Activated CD4-positive, alpha-beta T cell treated with anti-CD3 and anti-CD28 coated beads, Interleukin-2, amount 10 ng/mL, durations not matched to agents 7 days and 5 days (primary cell): ENCODE results near the gene AHNAK2. TPM values are rescaled to one million over a fixed set of nuclear protein-coding genes. Genes with fewer than 3 reads are reported as not detected.

Source experiments
- CTCF ChIA-PET: fragments of 350-600 bp; sonication (Branson Sonifier 250); formaldehyde crosslinking; loops from one replicate; lab custom pipeline; 2021; ENCODE audit warnings: antibody characterized with exemption; lab: Charles Lee
- POLR2A ChIA-PET: fragments of 350-600 bp; sonication (Branson Sonifier 250); formaldehyde crosslinking; loops from one replicate; lab custom pipeline; 2021; ENCODE audit warnings: antibody characterized with exemption; lab: Charles Lee
- DNase-seq: peaks from one replicate; pipeline ENCODE4 v3.0.0-alpha.2; 2020
- H3K27ac Mint-ChIP-seq: one replicate; pipeline ENCODE4 v1.8.0; 2021; ENCODE audit warnings: mild to moderate bottlenecking, moderate library complexity, mixed read lengths
- H3K27me3 Mint-ChIP-seq: one replicate; pipeline ENCODE4 v1.8.0; 2021; ENCODE audit warnings: mixed read lengths
- H3K36me3 Mint-ChIP-seq: one replicate; pipeline ENCODE4 v1.8.0; 2021; ENCODE audit warnings: low read depth, mixed read lengths
- H3K4me1 Mint-ChIP-seq: one replicate; pipeline ENCODE4 v1.8.0; 2021; ENCODE audit warnings: mixed read lengths
- H3K4me3 Mint-ChIP-seq: one replicate; pipeline ENCODE4 v1.8.0; 2021; ENCODE audit warnings: mild to moderate bottlenecking, moderate library complexity, mixed read lengths
- H3K9me3 Mint-ChIP-seq: one replicate; pipeline ENCODE4 v1.8.0; 2021; ENCODE audit warnings: mixed read lengths
- total RNA-seq, 2 experiments: library from RNA; stranded (reverse); gene quantifications; one replicate each; pipeline ENCODE4 v1.2.3, GENCODE V29; 2021

The AHNAK2 gene
- total RNA-seq, 2 experiments from 2014 or later: not detected

- CTCF ChIA-PET: no interaction called here
- Mint-ChIP-seq H3K4me1 (no peaks in the 10 kb centered on the region), H3K36me3 (no peaks in the 10 kb centered on the region), H3K4me3 (no peak overlapping the region), H3K27me3 (peaks cover 18% of the 10 kb centered on the region), H3K27ac (no peak overlapping the region), H3K9me3 (no peaks in the 10 kb centered on the region)
- POLR2A ChIA-PET: no interaction called here
- DNase-seq: no peak
These were observed 37.5 kb downstream of the AHNAK2 start for GRCh38 chr14:104940526-104941150.

GRCh38 chr14:104939666-104940410, 38.3 kb downstream of the AHNAK2 start:
- POLR2A ChIA-PET: no interaction called here
- H3K9me3 Mint-ChIP-seq: no peaks in the 10 kb centered on the region
- CTCF ChIA-PET: no interaction called here

GRCh38 chr14:104938960-104939359, 39.2 kb downstream of the AHNAK2 start:
- DNase-seq: no peak
- peaks cover 3% of the 10 kb centered on the region for H3K4me1 Mint-ChIP-seq
- POLR2A ChIA-PET: no interaction called here
- no peaks in the 10 kb centered on the region for H3K36me3 Mint-ChIP-seq
- CTCF ChIA-PET: no interaction called here
- H3K27me3 Mint-ChIP-seq: peaks cover 32% of the 10 kb centered on the region
- H3K4me3 Mint-ChIP-seq: no peak overlapping the region
- H3K27ac Mint-ChIP-seq: no peak overlapping the region
- H3K9me3 Mint-ChIP-seq: no peaks in the 10 kb centered on the region

More at GRCh38 chr14:104939666-104940410, 38.3 kb downstream of the AHNAK2 start:
- Mint-ChIP-seq H3K36me3 (no peaks in the 10 kb centered on the region), H3K27ac (no peak overlapping the region), H3K4me3 (no peak overlapping the region), H3K4me1 (no peaks in the 10 kb centered on the region), H3K27me3 (peaks cover 23% of the 10 kb centered on the region)
- no peak for DNase-seq

GRCh38 chr14:104938436-104938835, 39.7 kb downstream of the AHNAK2 start:
- DNase-seq: no peak
- Mint-ChIP-seq H3K36me3 (no peaks in the 10 kb centered on the region), H3K27me3 (peaks cover 33% of the 10 kb centered on the region), H3K4me3 (no peak overlapping the region), H3K9me3 (no peaks in the 10 kb centered on the region), H3K27ac (no peak overlapping the region), H3K4me1 (peaks cover 3% of the 10 kb centered on the region)
- ChIA-PET POLR2A (no interaction called here), CTCF (no interaction called here)

- Mint-ChIP-seq H3K4me1 (peaks cover 3% of the 10 kb centered on the region), H3K27ac (no peak overlapping the region), H3K36me3 (no peaks in the 10 kb centered on the region), H3K27me3 (peaks cover 33% of the 10 kb centered on the region), H3K9me3 (no peaks in the 10 kb centered on the region), H3K4me3 (no peak overlapping the region)
- POLR2A ChIA-PET: no interaction called here
- CTCF ChIA-PET: no interaction called here
- no peak for DNase-seq
These were observed 40.3 kb downstream of the AHNAK2 start for GRCh38 chr14:104937694-104938365.

- Mint-ChIP-seq H3K4me3 (no peak overlapping the region), H3K27me3 (peaks cover 33% of the 10 kb centered on the region), H3K4me1 (peaks cover 3% of the 10 kb centered on the region), H3K9me3 (no peaks in the 10 kb centered on the region), H3K36me3 (no peaks in the 10 kb centered on the region), H3K27ac (no peak overlapping the region)
- no peak for DNase-seq
- ChIA-PET CTCF (interaction anchor here (0.9 kb wide), 1 partner anchor 92 kb away, joined by 3 read pairs; no protein-coding TSS in a partner anchor), POLR2A (no interaction called here)
These were observed 41.0 kb downstream of the AHNAK2 start for GRCh38 chr14:104937161-104937560.

GRCh38 chr14:104936361-104937155, 41.6 kb downstream of the AHNAK2 start:
- Mint-ChIP-seq H3K27ac (no peak overlapping the region), H3K36me3 (no peaks in the 10 kb centered on the region), H3K27me3 (peaks cover 34% of the 10 kb centered on the region), H3K9me3 (no peaks in the 10 kb centered on the region), H3K4me1 (peaks cover 3% of the 10 kb centered on the region), H3K4me3 (no peak overlapping the region)
- ChIA-PET POLR2A (no interaction called here), CTCF (interaction anchor here (0.9 kb wide), 1 partner anchor 92 kb away, joined by 3 read pairs; no protein-coding TSS in a partner anchor)
- no peak for DNase-seq

GRCh38 chr14:104935955-104936354, 42.2 kb downstream of the AHNAK2 start:
- CTCF ChIA-PET: interaction anchor here (1.1 kb wide), 1 partner anchor 139 kb away, joined by 3 read pairs; no protein-coding TSS in a partner anchor
- no peak for DNase-seq
- peaks cover 34% of the 10 kb centered on the region for H3K27me3 Mint-ChIP-seq
- H3K27ac Mint-ChIP-seq: no peak overlapping the region
- H3K4me3 Mint-ChIP-seq: no peak overlapping the region
- POLR2A ChIA-PET: no interaction called here
- peaks cover 3% of the 10 kb centered on the region for H3K4me1 Mint-ChIP-seq
- no peaks in the 10 kb centered on the region for H3K36me3 Mint-ChIP-seq
- H3K9me3 Mint-ChIP-seq: no peaks in the 10 kb centered on the region

GRCh38 chr14:104935026-104935650, 43.0 kb downstream of the AHNAK2 start:
- ChIA-PET POLR2A (no interaction called here), CTCF (interaction anchor here (0.6 to 3.4 kb wide), 3 partner anchors 107 to 139 kb away, joined by 3 to 9 read pairs (median 4); no protein-coding TSS in a partner anchor)
- Mint-ChIP-seq H3K4me1 (peaks cover 3% of the 10 kb centered on the region), H3K27ac (no peak overlapping the region), H3K4me3 (no peak overlapping the region), H3K27me3 (peaks cover 34% of the 10 kb centered on the region), H3K36me3 (no peaks in the 10 kb centered on the region), H3K9me3 (no peaks in the 10 kb centered on the region)
- no peak for DNase-seq

GRCh38 chr14:104933746-104934733, 44.1 kb downstream of the AHNAK2 start:
- H3K27ac Mint-ChIP-seq: no peak overlapping the region
- CTCF ChIA-PET: interaction anchor here (0.6 to 3.4 kb wide), 5 partner anchors 9 to 131 kb away, joined by 3 to 9 read pairs (median 3); partner anchors contain the start of genes GPR132 and PLD4
- H3K9me3 Mint-ChIP-seq: no peaks in the 10 kb centered on the region
- POLR2A ChIA-PET: no interaction called here
- H3K36me3 Mint-ChIP-seq: no peaks in the 10 kb centered on the region
- H3K27me3 Mint-ChIP-seq: peaks cover 33% of the 10 kb centered on the region
- DNase-seq: no peak
- peaks cover 3% of the 10 kb centered on the region for H3K4me1 Mint-ChIP-seq
- H3K4me3 Mint-ChIP-seq: peak overlapping the region; percentile 14
